H9 (cell line): Measurements from ENCODE around the gene MVD. TPM values are rescaled to one million over a fixed set of nuclear protein-coding genes. Genes with fewer than 3 reads are reported as not detected.

Experiments used
- DNase-seq: peaks from one replicate; pipeline ENCODE4 v3.0.0-alpha.2; 2017
- H2AFZ ChIP-seq: one replicate; pipeline ENCODE4 v1.6.1; 2013; ENCODE audit warnings: mild to moderate bottlenecking, low read length, control low read depth, moderate library complexity
- H2AK5ac ChIP-seq: 2 replicates; pipeline ENCODE4 v1.6.1; 2013; ENCODE audit warnings: low read length, control low read depth, mixed read lengths; ENCODE audit not compliant: insufficient read length
- H2BK120ac ChIP-seq: one replicate; pipeline ENCODE4 v1.6.1; 2013; ENCODE audit warnings: low read depth, mild to moderate bottlenecking, low read length, control low read depth, inconsistent platforms; ENCODE audit not compliant: poor library complexity, severe bottlenecking
- H2BK12ac ChIP-seq: 2 replicates; pipeline ENCODE4 v1.6.1; 2013; ENCODE audit warnings: low read length, control low read depth, mixed read lengths, low read depth; ENCODE audit not compliant: insufficient read length
- H2BK15ac ChIP-seq: 2 replicates; pipeline ENCODE4 v1.6.1; 2013; ENCODE audit warnings: low read depth, low read length, control low read depth
- H2BK20ac ChIP-seq: one replicate; pipeline ENCODE4 v1.6.1; 2013; ENCODE audit warnings: low read depth, mild to moderate bottlenecking, low read length, control low read depth, inconsistent platforms; ENCODE audit not compliant: poor library complexity, severe bottlenecking
- H2BK5ac ChIP-seq: 2 replicates; pipeline ENCODE4 v1.6.1; 2013; ENCODE audit warnings: low read length, control low read depth, mixed read lengths; ENCODE audit not compliant: insufficient read length
- H3K14ac ChIP-seq: 2 replicates; pipeline ENCODE4 v1.6.1; 2013; ENCODE audit warnings: low read length, control low read depth; ENCODE audit not compliant: insufficient read depth
- H3K18ac ChIP-seq: 2 replicates; pipeline ENCODE4 v1.6.1; 2013; ENCODE audit warnings: low read depth, mild to moderate bottlenecking, mixed read lengths, low read length, control low read depth; ENCODE audit not compliant: insufficient read length
- H3K23ac ChIP-seq: 2 replicates; pipeline ENCODE4 v1.6.1; 2013; ENCODE audit warnings: low read length, control low read depth, mixed read lengths, low read depth; ENCODE audit not compliant: insufficient read length
- H3K23me2 ChIP-seq: 2 replicates; pipeline ENCODE4 v1.6.1; 2013; ENCODE audit warnings: low read depth, mild to moderate bottlenecking, mixed read lengths, low read length, control low read depth; ENCODE audit not compliant: insufficient read length, poor library complexity, severe bottlenecking
- H3K27ac ChIP-seq: 2 replicates; pipeline ENCODE4 v1.5.1; 2013; ENCODE audit warnings: low read length, control low read depth, mixed read lengths, low read depth; ENCODE audit not compliant: insufficient read length
- H3K27me3 ChIP-seq: 2 replicates; pipeline ENCODE4 v1.6.1; 2013; ENCODE audit warnings: low read length, control low read depth, inconsistent platforms; ENCODE audit not compliant: insufficient read depth
- H3K4ac ChIP-seq: 2 replicates; pipeline ENCODE4 v1.6.1; 2013; ENCODE audit warnings: low read depth, mild to moderate bottlenecking, control low read depth, inconsistent platforms, low read length, moderate library complexity
- H3K4me1 ChIP-seq: 2 replicates; pipeline ENCODE4 v1.6.1; 2013; ENCODE audit warnings: low read length, control low read depth, inconsistent platforms; ENCODE audit not compliant: insufficient read depth
- H3K4me2 ChIP-seq: 2 replicates; pipeline ENCODE4 v1.6.1; 2013; ENCODE audit warnings: low read length, control low read depth, mixed read lengths; ENCODE audit not compliant: insufficient read length, insufficient read depth
- H3K56ac ChIP-seq: 2 replicates; pipeline ENCODE4 v1.6.1; 2013; ENCODE audit warnings: low read depth, mild to moderate bottlenecking, mixed read lengths, low read length, control low read depth; ENCODE audit not compliant: insufficient read length
- H3K79me1 ChIP-seq: 2 replicates; pipeline ENCODE4 v1.6.1; 2013; ENCODE audit warnings: low read depth, mild to moderate bottlenecking, moderate library complexity, low read length, control low read depth, inconsistent platforms; ENCODE audit not compliant: insufficient read depth, poor library complexity, severe bottlenecking
- H3K79me2 ChIP-seq: 2 replicates; pipeline ENCODE4 v1.6.1; 2013; ENCODE audit warnings: low read length, control low read depth, inconsistent platforms; ENCODE audit not compliant: insufficient read depth
- H3K9ac ChIP-seq: 2 replicates; pipeline ENCODE4 v1.6.1; 2013; ENCODE audit warnings: low read length, control low read depth, mixed read lengths; ENCODE audit not compliant: insufficient read length; ENCODE audit errors: extremely low read depth
- H3K9me3 ChIP-seq: one replicate; pipeline ENCODE4 v1.6.1; 2013; ENCODE audit warnings: low read depth, low read length, inconsistent platforms; ENCODE audit not compliant: control insufficient read depth
- H3T11ph ChIP-seq: one replicate; pipeline ENCODE4 v1.6.1; 2013; ENCODE audit warnings: mild to moderate bottlenecking, low read length, control low read depth, inconsistent platforms
- H4K20me1 ChIP-seq: one replicate; pipeline ENCODE4 v1.6.1; 2013; ENCODE audit not compliant: control insufficient read depth, insufficient read length, insufficient read depth
- H4K5ac ChIP-seq: 2 replicates; pipeline ENCODE4 v1.6.1; 2013; ENCODE audit warnings: low read depth, mild to moderate bottlenecking, mixed read lengths, low read length, control low read depth; ENCODE audit not compliant: insufficient read length
- H4K8ac ChIP-seq: replicated peaks from 2 replicates; pipeline ENCODE4 v1.6.1; 2013; ENCODE audit warnings: low read length, control low read depth, mixed read lengths, low read depth; ENCODE audit not compliant: insufficient read length
- H4K91ac ChIP-seq: 2 replicates; pipeline ENCODE4 v1.6.1; 2013; ENCODE audit warnings: low read depth, mild to moderate bottlenecking, moderate library complexity, mixed read lengths, low read length, control low read depth; ENCODE audit not compliant: insufficient read length
- H3K27ac Mint-ChIP-seq, 3 experiments: 2 replicates in 2 of 3; 3 replicates in 1 of 3; pipeline ENCODE4 v1.8.0; 2020 to 2021; ENCODE audit warnings: mixed read lengths in 3 of 3, mild to moderate bottlenecking in 1 of 3, moderate library complexity in 1 of 3
- H3K27me3 Mint-ChIP-seq: 2 replicates; pipeline ENCODE4 v1.8.0; 2021; ENCODE audit warnings: low read depth, mild to moderate bottlenecking, moderate library complexity, mixed read lengths
- H3K36me3 Mint-ChIP-seq, 3 experiments: 2 replicates in 2 of 3; 3 replicates in 1 of 3; pipeline ENCODE4 v1.8.0; 2020 to 2021; ENCODE audit warnings: low read depth in 3 of 3, mixed read lengths in 3 of 3; ENCODE audit not compliant: insufficient read depth in 1 of 3
- H3K4me1 Mint-ChIP-seq, 2 experiments: 2 replicates each; pipeline ENCODE4 v1.8.0; 2020; ENCODE audit warnings: mixed read lengths in 2 of 2
- H3K4me3 Mint-ChIP-seq, 2 experiments: 2 replicates in 1 of 2; 3 replicates in 1 of 2; pipeline ENCODE4 v1.8.0; 2020 to 2021; ENCODE audit warnings: mild to moderate bottlenecking in 2 of 2, mixed read lengths in 2 of 2, moderate library complexity in 1 of 2
- H3K9me3 Mint-ChIP-seq, 2 experiments: 2 replicates in 1 of 2; 3 replicates in 1 of 2; pipeline ENCODE4 v1.8.0; 2020; ENCODE audit warnings: mild to moderate bottlenecking in 2 of 2, mixed read lengths in 2 of 2, moderate library complexity in 1 of 2
- CTCF ChIP-seq: fragments of 200-600 bp; sonication (generic); conservative IDR thresholded peaks from 3 replicates; pipeline ENCODE4 v1.8.0; 2021; ENCODE audit warnings: antibody characterized with exemption, mild to moderate bottlenecking
- WGBS: extraction: QIAGEN DNeasy Blood & Tissue Kit; methylation state at CpG from one replicate; pipeline ENCODE4 v1.1.7; 2013; ENCODE audit warnings: missing lambda C conversion rate, low lambda C conversion rate, mixed read lengths; ENCODE audit not compliant: insufficient read length; ENCODE audit errors: extremely low coverage; 5-methylcytosine and 5-hydroxymethylcytosine counted together
- total RNA-seq: library from RNA; stranded (reverse); gene quantifications from 2 replicates; pipeline ENCODE4 v1.2.1, GENCODE V29; 2021

MVD gene
- total RNA-seq, 1 experiment from 2014 or later: 53.2 TPM

DNA sequence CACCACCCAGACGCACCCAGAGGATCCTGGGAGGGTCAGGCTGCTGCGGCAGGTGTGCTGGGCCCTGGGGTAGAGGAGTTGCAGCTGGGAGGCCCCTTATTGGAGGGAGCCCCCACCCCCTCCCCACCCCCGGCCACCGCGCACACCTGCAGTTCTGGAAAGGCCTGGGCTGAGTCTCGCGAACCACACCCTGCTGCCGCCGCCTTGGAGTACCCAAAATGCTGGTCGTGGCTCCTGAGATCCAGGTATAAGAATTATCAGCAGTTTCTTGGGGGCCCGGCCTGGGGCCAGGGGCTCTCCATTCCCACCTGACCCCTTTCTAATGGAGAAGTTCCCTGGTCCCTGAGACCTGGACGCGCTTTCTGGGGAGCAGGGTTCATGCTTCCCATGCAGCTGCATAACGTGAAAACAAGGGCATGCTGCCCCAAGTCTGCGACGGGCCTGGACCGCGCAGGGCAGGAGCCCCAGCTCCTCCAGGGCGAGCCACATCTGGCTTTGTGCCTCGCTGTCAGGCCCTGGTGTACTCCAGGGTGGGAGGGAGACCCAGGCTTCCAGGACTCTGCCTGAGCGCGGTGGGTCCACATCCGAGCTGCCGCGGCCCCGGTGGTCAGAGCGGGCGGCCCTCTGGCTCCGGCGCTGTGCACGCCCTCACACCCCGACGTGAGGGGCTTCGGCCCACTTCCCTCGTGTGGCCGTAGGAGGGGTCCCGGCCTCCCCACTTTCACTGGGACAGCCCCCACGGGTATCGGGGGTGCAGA is 30.7 kb upstream of the MVD start:
- no peak for TF ChIP-seq CTCF

More for the DNA sequence above, 30.7 kb upstream of the MVD start:
- no peak overlapping the region for H3K56ac ChIP-seq
- no peaks in the 10 kb centered on the region for H3K27me3 ChIP-seq
- no peak overlapping the region for H2BK5ac ChIP-seq
- H3K4me1 ChIP-seq: no peaks in the 10 kb centered on the region
- no peak for DNase-seq
- no peak overlapping the region for H2BK15ac ChIP-seq
- no peak overlapping the region for H4K5ac ChIP-seq
- no peak overlapping the region for H2AK5ac ChIP-seq
- Mint-ChIP-seq H3K4me3 (no peak overlapping the region), H3K4me1 (peaks cover 3 to 4% of the 10 kb centered on the region in 2 experiments; a peak in 3 of 4 replicates), H3K36me3 (peaks cover 0 to 15% (median 10%) of the 10 kb centered on the region in 3 experiments; a peak in 4 of 7 replicates), H3K27ac (no peak overlapping the region), H3K27me3 (peaks cover 15% of the 10 kb centered on the region), H3K9me3 (no peaks in the 10 kb centered on the region)
- no peak overlapping the region for H2BK120ac ChIP-seq
- H2BK20ac ChIP-seq: no peak overlapping the region
- H3K9ac ChIP-seq: no peak overlapping the region
- H2BK12ac ChIP-seq: no peak overlapping the region
- no peak overlapping the region for H4K91ac ChIP-seq
- WGBS: no CpG with 5 or more reads among the region's 39 CpGs
- H3K14ac ChIP-seq: no peak overlapping the region
- H3K27ac ChIP-seq: no peak overlapping the region
- H3K23me2 ChIP-seq: no peaks in the 10 kb centered on the region
- H3K4me2 ChIP-seq: no peak overlapping the region
- H3K79me1 ChIP-seq: no peaks in the 10 kb centered on the region
- H3K9me3 ChIP-seq: no peaks in the 10 kb centered on the region
- H3K79me2 ChIP-seq: no peaks in the 10 kb centered on the region
- no peaks in the 10 kb centered on the region for H4K20me1 ChIP-seq
- H2AFZ ChIP-seq: no peak overlapping the region
- no peak overlapping the region for H3K4ac ChIP-seq
- no peak overlapping the region for H3K18ac ChIP-seq
- H4K8ac ChIP-seq: no peak overlapping the region
- H3K23ac ChIP-seq: no peak overlapping the region
- no peak overlapping the region for H3T11ph ChIP-seq
